Prostate gland (tissue), 2 donors: Measurements from ENCODE around the gene RNF148.
"Not testable (repeated sequence)": the region's sequence is repeated elsewhere in the genome, so short reads cannot be mapped to it uniquely, and the experiment has no call there.

Experiments
- POLR2AphosphoS5 ChIP-seq: sonication (generic); formaldehyde crosslinking; IDR thresholded peaks from one replicate; pipeline ENCODE4 v1.6.1; 2017; ENCODE audit warnings: antibody characterized with exemption
- TF ChIP-seq, protein P1 (sequence below), 4 experiments: fragments of 200-600 bp in 2 of 4; fragments of 450-650 bp in 2 of 4; sonication (generic) in 2 of 4; IDR thresholded peaks; 1 replicate in 3 of 4; 2 replicates in 1 of 4; pipeline ENCODE4 v1.5.1; 2016 to 2019; ENCODE audit warnings: antibody characterized with exemption in 4 of 4, mild to moderate bottlenecking in 2 of 4, moderate library complexity in 2 of 4

DNA sequence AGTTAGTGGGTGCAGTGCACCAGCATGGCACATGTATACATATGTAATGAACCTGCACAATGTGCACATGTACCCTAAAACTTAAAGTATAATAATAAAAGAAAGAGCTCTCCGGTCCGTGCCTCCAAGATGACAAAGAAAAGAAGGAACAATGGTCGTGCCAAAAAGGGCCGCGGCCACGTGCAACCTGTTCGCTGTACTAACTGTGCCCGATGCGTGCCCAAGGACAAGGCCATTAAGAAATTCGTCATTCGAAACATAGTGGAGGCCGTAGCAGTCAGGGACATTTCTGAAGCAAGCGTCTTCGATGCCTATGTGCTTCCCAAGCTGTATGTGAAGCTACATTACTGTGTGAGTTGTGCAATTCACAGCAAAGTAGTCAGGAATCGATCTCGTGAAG lies 21.5 kb downstream of the RNF148 start:
- TF ChIP-seq, protein P1, sequence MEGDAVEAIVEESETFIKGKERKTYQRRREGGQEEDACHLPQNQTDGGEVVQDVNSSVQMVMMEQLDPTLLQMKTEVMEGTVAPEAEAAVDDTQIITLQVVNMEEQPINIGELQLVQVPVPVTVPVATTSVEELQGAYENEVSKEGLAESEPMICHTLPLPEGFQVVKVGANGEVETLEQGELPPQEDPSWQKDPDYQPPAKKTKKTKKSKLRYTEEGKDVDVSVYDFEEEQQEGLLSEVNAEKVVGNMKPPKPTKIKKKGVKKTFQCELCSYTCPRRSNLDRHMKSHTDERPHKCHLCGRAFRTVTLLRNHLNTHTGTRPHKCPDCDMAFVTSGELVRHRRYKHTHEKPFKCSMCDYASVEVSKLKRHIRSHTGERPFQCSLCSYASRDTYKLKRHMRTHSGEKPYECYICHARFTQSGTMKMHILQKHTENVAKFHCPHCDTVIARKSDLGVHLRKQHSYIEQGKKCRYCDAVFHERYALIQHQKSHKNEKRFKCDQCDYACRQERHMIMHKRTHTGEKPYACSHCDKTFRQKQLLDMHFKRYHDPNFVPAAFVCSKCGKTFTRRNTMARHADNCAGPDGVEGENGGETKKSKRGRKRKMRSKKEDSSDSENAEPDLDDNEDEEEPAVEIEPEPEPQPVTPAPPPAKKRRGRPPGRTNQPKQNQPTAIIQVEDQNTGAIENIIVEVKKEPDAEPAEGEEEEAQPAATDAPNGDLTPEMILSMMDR (IDR thresholded peaks at IDR 0.05) = not testable (repeated sequence)
- TF ChIP-seq POLR2AphosphoS5 = not testable (repeated sequence)
